Keratinocyte (primary cell): ENCODE results near the gene PCSK2. TPM values are rescaled to one million over a fixed set of nuclear protein-coding genes. Genes with fewer than 3 reads are reported as not detected.

Experiments
- DNase-seq: peaks from one replicate; pipeline ENCODE4 v3.0.0-alpha.2; 2011; ENCODE audit warnings: low read depth, missing footprints, low spot score
- FAIRE-seq: peaks from 2 replicates; lab custom pipeline; 2011; peaks lifted over from hg19 to GRCh38; lab: Jason Lieb, UNC
- H2AFZ ChIP-seq: 2 replicates; pipeline ENCODE4 v1.6.0; 2012; ENCODE audit warnings: low read length, control low read depth, inconsistent platforms; ENCODE audit not compliant: control insufficient read depth
- H3K27ac ChIP-seq: 2 replicates; pipeline ENCODE4 v1.5.1; 2011; ENCODE audit warnings: low read length; ENCODE audit not compliant: control insufficient read depth, insufficient read depth
- H3K27me3 ChIP-seq: 3 replicates; pipeline ENCODE4 v1.6.0; 2011; ENCODE audit warnings: low read length; ENCODE audit not compliant: control insufficient read depth, insufficient read depth; ENCODE audit errors: extremely low read depth
- H3K36me3 ChIP-seq, 2 experiments: 2 replicates in 1 of 2; 3 replicates in 1 of 2; pipeline ENCODE4 v1.5.1; 2011; ENCODE audit warnings: low read length in 2 of 2, mild to moderate bottlenecking in 1 of 2; ENCODE audit not compliant: control insufficient read depth in 2 of 2, insufficient read depth in 2 of 2; ENCODE audit errors: extremely low read depth in 1 of 2
- H3K4me1 ChIP-seq: 3 replicates; pipeline ENCODE4 v1.5.1; 2011; ENCODE audit warnings: low read length; ENCODE audit not compliant: control insufficient read depth, insufficient read depth; ENCODE audit errors: extremely low read depth
- H3K4me2 ChIP-seq: 3 replicates; pipeline ENCODE4 v1.6.0; 2011; ENCODE audit warnings: low read depth, low read length; ENCODE audit not compliant: control insufficient read depth, insufficient read depth; ENCODE audit errors: extremely low read depth
- H3K4me3 ChIP-seq, 3 experiments: fragments of 200-600 bp in 1 of 3; sonication (generic) in 1 of 3; 2 replicates in 2 of 3; 3 replicates in 1 of 3; pipeline ENCODE4 v1.5.1; 2011 to 2016; ENCODE audit warnings: low read length in 3 of 3, mild to moderate bottlenecking in 3 of 3, control low read depth in 2 of 3, inconsistent platforms in 1 of 3, low read depth in 1 of 3, mixed read lengths in 1 of 3, mixed run types in 1 of 3, moderate library complexity in 1 of 3; ENCODE audit not compliant: control insufficient read depth in 2 of 3, insufficient read depth in 2 of 3; ENCODE audit errors: extremely low read depth in 1 of 3
- H3K79me2 ChIP-seq: 2 replicates; pipeline ENCODE4 v1.6.0; 2012; ENCODE audit warnings: low read length; ENCODE audit not compliant: control insufficient read depth, insufficient read depth
- H3K9ac ChIP-seq: 3 replicates; pipeline ENCODE4 v1.6.0; 2011; ENCODE audit warnings: low read length; ENCODE audit not compliant: control insufficient read depth, insufficient read depth; ENCODE audit errors: extremely low read depth
- H3K9me1 ChIP-seq: 3 replicates; pipeline ENCODE4 v1.6.0; 2011; ENCODE audit warnings: low read length; ENCODE audit not compliant: control insufficient read depth, insufficient read depth; ENCODE audit errors: extremely low read depth
- H3K9me3 ChIP-seq: 2 replicates; pipeline ENCODE4 v1.5.1; 2012; ENCODE audit warnings: low read depth, low read length; ENCODE audit not compliant: control insufficient read depth
- H4K20me1 ChIP-seq: 3 replicates; pipeline ENCODE4 v1.6.0; 2011; ENCODE audit warnings: low read length; ENCODE audit not compliant: control insufficient read depth, insufficient read depth; ENCODE audit errors: extremely low read depth
- CTCF ChIP-seq, 3 experiments: IDR thresholded peaks in 1 of 3; conservative IDR thresholded peaks in 1 of 3; optimal IDR thresholded peaks in 1 of 3; 2 replicates in 2 of 3; 3 replicates in 1 of 3; pipeline versions ENCODE3 to v1.5.1; 2011; ENCODE audit warnings: low read length in 3 of 3, mild to moderate bottlenecking in 3 of 3, moderate library complexity in 2 of 3, control low read depth in 1 of 3, inconsistent platforms in 1 of 3; ENCODE audit not compliant: insufficient read depth in 2 of 3; ENCODE audit errors: extremely low read depth in 1 of 3
- EZH2 ChIP-seq: IDR thresholded peaks from one replicate; pipeline ENCODE4 v1.6.1; 2012; ENCODE audit warnings: inconsistent platforms, mild to moderate bottlenecking, low read length, moderate library complexity
- dilution Hi-C: fragments of 300-500 bp; cut with MboI; formaldehyde crosslinking; loops from one replicate; pipeline ENCODE4 v1.7.0; 2020; ENCODE audit warnings: low sequenced_read_pairs; ENCODE audit not compliant: extremely low pct_ligation_motif_present
- polyA plus RNA-seq, 5 experiments: library from polyadenylated mRNA; depleted of rRNA in 3 of 5; stranded (reverse) in 3 of 5; stranded (forward) in 1 of 5; unstranded in 1 of 5; fragments of >200 nt; gene quantifications; 1 replicate in 1 of 5; 2 replicates in 3 of 5; 3 replicates in 1 of 5; pipeline versions ENCODE4 v1.2.1 to v1.2.3, GENCODE V29; 2011 to 2012; ENCODE audit warnings: missing spikeins in 2 of 5, low read depth in 1 of 5, low replicate concordance in 1 of 5

PCSK2 gene
- polyA plus RNA-seq, 1 donor (not counting 4 experiments of a cell fraction or from before 2014, with no cell fraction given), result not detected

- Histone ChIP-seq H2AFZ (no peak overlapping the region), H3K27me3 (no peaks in the 10 kb centered on the region)
- no peak for FAIRE-seq
Measured at GRCh38 chr20:17343656-17344452, 117.0 kb downstream of the PCSK2 start.

GRCh38 chr20:17344790-17345189, 118.0 kb downstream of the PCSK2 start:
- H3K27ac ChIP-seq, result no peak overlapping the region
- no peak overlapping the region for H2AFZ ChIP-seq
- FAIRE-seq (no peak), DNase-seq (no peak)
- no peak overlapping the region for H3K4me2 ChIP-seq
- H3K36me3 ChIP-seq, result no peaks in the 10 kb centered on the region
- no peak overlapping the region for H3K4me3 ChIP-seq
- dilution Hi-C loops, result no loop called here
- no peaks in the 10 kb centered on the region for H4K20me1 ChIP-seq
- no peaks in the 10 kb centered on the region for H3K27me3 ChIP-seq
- no peak overlapping the region for H3K9ac ChIP-seq
- no peaks in the 10 kb centered on the region for H3K9me1 ChIP-seq
- no peaks in the 10 kb centered on the region for H3K9me3 ChIP-seq
- H3K4me1 ChIP-seq, result no peaks in the 10 kb centered on the region
- no peak for TF ChIP-seq CTCF (optimal IDR thresholded peaks at IDR 0.05 in 1 of 3, IDR thresholded peaks at IDR 0.05 in 1 of 3, conservative IDR thresholded peaks at IDR 0.05 in 1 of 3; ENCODE audit: extremely low read depth in 1 of 3, insufficient read depth in 2 of 3, low read length in 3 of 3)
- TF ChIP-seq EZH2, result no peak
- no peaks in the 10 kb centered on the region for H3K79me2 ChIP-seq

More at GRCh38 chr20:17343656-17344452, 117.0 kb downstream of the PCSK2 start:
- no peaks in the 10 kb centered on the region for H3K79me2 ChIP-seq
- H3K36me3 ChIP-seq, result no peaks in the 10 kb centered on the region
- TF ChIP-seq EZH2 (no peak), CTCF (optimal IDR thresholded peaks at IDR 0.05 in 1 of 3, IDR thresholded peaks at IDR 0.05 in 1 of 3, conservative IDR thresholded peaks at IDR 0.05 in 1 of 3; ENCODE audit: extremely low read depth in 1 of 3, insufficient read depth in 2 of 3, low read length in 3 of 3) (no peak)
- H3K4me2 ChIP-seq, result no peak overlapping the region
- H3K9me3 ChIP-seq, result no peaks in the 10 kb centered on the region
- H3K4me1 ChIP-seq, result no peaks in the 10 kb centered on the region
- H4K20me1 ChIP-seq, result no peaks in the 10 kb centered on the region
- H3K9ac ChIP-seq, result no peak overlapping the region
- no peak for DNase-seq
- dilution Hi-C loops, result no loop called here
- H3K27ac ChIP-seq, result no peak overlapping the region
- H3K4me3 ChIP-seq, result no peak overlapping the region
- no peaks in the 10 kb centered on the region for H3K9me1 ChIP-seq
